PC-3 (cell line): ENCODE data around the gene GNB5.

Source experiments
- CTCF ChIP-seq: fragments of 300-600 bp; sonication (generic); conservative IDR thresholded peaks from 2 replicates; pipeline ENCODE4 v1.5.1; 2017; ENCODE audit warnings: antibody characterized with exemption, low read depth, mild to moderate bottlenecking, low read length
- EZH2 ChIP-seq: fragments of 300-600 bp; sonication (generic); IDR thresholded peaks from one replicate; pipeline ENCODE4 v1.6.1; 2017; ENCODE audit warnings: antibody characterized with exemption, mild to moderate bottlenecking, low read length; ENCODE audit not compliant: unreplicated experiment
- EZH2phosphoT487 ChIP-seq: fragments of 300-600 bp; sonication (generic); IDR thresholded peaks from 2 replicates; pipeline ENCODE4 v1.6.1; 2018; ENCODE audit warnings: mild to moderate bottlenecking, antibody characterized with exemption, low read length, borderline replicate concordance

GRCh38 chr15:52136442-52136980 is 54.7 kb downstream of the GNB5 start:
- no peak for TF ChIP-seq EZH2phosphoT487
- TF ChIP-seq CTCF, result no peak
- TF ChIP-seq EZH2, result no peak
